Aorta (tissue), 5 donors: ENCODE data around the gene RO60. TPM values are rescaled to one million over a fixed set of nuclear protein-coding genes. Genes with fewer than 3 reads are reported as not detected.

Experiments used
- ATAC-seq: fragments of 200-7000 bp; cut with Tn5 transposase; one replicate; pipeline ENCODE4 v1.9.1; 2022; ENCODE audit warnings: moderate library complexity; ENCODE audit not compliant: low FRiP score
- DNase-seq, 2 donors: peaks; one replicate each; pipeline ENCODE4 v3.0.0-alpha.2; 2020
- H3K27ac ChIP-seq, 2 donors: one replicate each; pipeline ENCODE4 v1.5.1; 2013; ENCODE audit warnings: low read length in 2 of 2, mild to moderate bottlenecking in 2 of 2, moderate library complexity in 2 of 2, control low read depth in 1 of 2, inconsistent platforms in 1 of 2, low read depth in 1 of 2
- H3K27me3 ChIP-seq, 2 donors: one replicate each; pipeline ENCODE4 v1.6.1; 2013; ENCODE audit warnings: control low read depth in 1 of 2, low read length in 1 of 2, mild to moderate bottlenecking in 1 of 2, moderate library complexity in 1 of 2; ENCODE audit not compliant: insufficient read depth in 2 of 2, control insufficient read depth in 1 of 2
- H3K36me3 ChIP-seq, 2 donors: one replicate each; pipeline ENCODE4 v1.6.1; 2013; ENCODE audit warnings: control low read depth in 1 of 2, low read length in 1 of 2, mild to moderate bottlenecking in 1 of 2; ENCODE audit not compliant: insufficient read depth in 2 of 2, control insufficient read depth in 1 of 2
- H3K4me1 ChIP-seq, 2 donors: one replicate each; pipeline ENCODE4 v1.6.1; 2013; ENCODE audit warnings: low read length in 2 of 2, control low read depth in 1 of 2, mild to moderate bottlenecking in 1 of 2, moderate library complexity in 1 of 2; ENCODE audit not compliant: insufficient read depth in 2 of 2, control insufficient read depth in 1 of 2
- H3K4me3 ChIP-seq, 2 donors: one replicate each; pipeline ENCODE4 v1.5.1; 2013; ENCODE audit warnings: low read length in 2 of 2, control low read depth in 1 of 2, mild to moderate bottlenecking in 1 of 2
- H3K9me3 ChIP-seq: one replicate; pipeline ENCODE4 v1.6.1; 2013; ENCODE audit warnings: mild to moderate bottlenecking, low read length; ENCODE audit not compliant: control insufficient read depth
- WGBS, 2 donors: extraction: QIAGEN DNeasy Blood & Tissue Kit; methylation state at CpG; one replicate each; pipeline ENCODE4 v1.1.7; 2013; 5-methylcytosine and 5-hydroxymethylcytosine counted together
- intact Hi-C, 2 donors: fragments of 100-400 bp; cut with DNase I; formaldehyde crosslinking; loops; one replicate each; pipeline versions ENCODE4 v1.14.2 to v1.15.0; 2022
- polyA plus RNA-seq, 2 donors: library from polyadenylated mRNA; stranded (reverse); fragments of 200-250 nt; gene quantifications; one replicate each; pipeline ENCODE4 v1.2.3, GENCODE V29; 2013
- total RNA-seq, 2 donors: library from RNA; stranded (reverse); fragmentation: NEBNext Ultra II Directional; extraction: Animal tissue kit (Norgen Biotek cat#: 25700); gene quantifications; one replicate each; pipeline ENCODE4 v1.2.1, GENCODE V29; 2021
- donor health status: healthy with polysubstance abuse.
- donor health status: Bipolar disorder and iron deficiency.
- donor health status: DM: no; HTN: no; CAD: no.
- donor health status: DM: no; HTN: no; CAD: no.
- donor health status: DM: yes; HTN: yes; CAD: no.

Gene RO60
- total and polyA plus RNA-seq, 4 donors = 6.4 to 71.7 (median 35.4) TPM

GRCh38 chr1:193108471-193108870, 49.1 kb downstream of the RO60 start:
- no peaks in the 10 kb centered on the region for H3K9me3 ChIP-seq
- peaks cover 0 to 3% of the 10 kb centered on the region in 2 donors for H3K4me1 ChIP-seq
- no peak for DNase-seq
- intact Hi-C loops = loop anchor here in 1 of 2 donors (10.0 kb wide), 1 partner anchor 304 kb away; the partner anchor contains the start of gene RGS2
- no peak overlapping the region for H3K4me3 ChIP-seq
- H3K27ac ChIP-seq = no peak overlapping the region
- no peaks in the 10 kb centered on the region for H3K27me3 ChIP-seq
- 79 to 84% methylated on average over 3 of the region's 3 CpGs for WGBS, 2 donors
- no peaks in the 10 kb centered on the region for H3K36me3 ChIP-seq
- no peak for ATAC-seq

Other genes with a start within 250 kb of the RO60 start
- gene UCHL5, start 252 bp upstream of the RO60 start, total RNA-seq = 10 to 100 TPM; 26.2 to 29.7 TPM
- 10 to 100 TPM; 10.5 to 17.9 TPM for gene UCHL5, start 252 bp upstream of the RO60 start, polyA plus RNA-seq
- gene GLRX2, start 45.8 kb downstream of the RO60 start, total RNA-seq = 10 to 100 TPM; 13.4 to 14.4 TPM
- 10 to 100 TPM; 14.8 to 30.8 TPM for gene GLRX2, start 45.8 kb downstream of the RO60 start, polyA plus RNA-seq
- 10 to 100 TPM; 76.2 to 76.5 TPM for gene CDC73, start 62.4 kb downstream of the RO60 start, total RNA-seq
- 10 to 100 TPM; 10.7 to 30.2 TPM for gene CDC73, start 62.4 kb downstream of the RO60 start, polyA plus RNA-seq
- gene B3GALT2, start 127.0 kb downstream of the RO60 start, total RNA-seq = under 1 TPM; 0.16 to 0.51 TPM
- under 1 TPM; 0.28 to 0.50 TPM for gene B3GALT2, start 127.0 kb downstream of the RO60 start, polyA plus RNA-seq